ENCODE measurements around the gene PCBP3.

DNA sequence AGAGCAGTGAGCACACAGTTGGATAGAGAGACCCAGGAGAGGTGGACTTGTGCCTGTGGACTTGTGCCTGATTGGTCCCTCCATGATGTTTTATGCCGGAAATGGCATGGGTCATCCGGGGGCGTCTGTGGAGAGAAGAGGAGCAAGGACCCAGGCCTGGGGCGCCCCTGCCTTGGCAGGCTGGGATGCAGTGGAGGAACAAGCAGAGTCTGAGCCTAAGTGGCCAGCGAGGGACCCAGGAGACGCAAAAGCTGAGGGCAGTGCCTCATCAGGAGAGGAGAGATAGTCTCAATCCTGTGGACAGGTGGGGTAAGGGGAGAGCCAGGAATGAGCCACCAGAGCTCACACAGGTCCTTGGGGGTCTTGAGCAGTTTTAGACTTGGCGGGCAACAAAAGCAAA, 146.9 kb downstream of the PCBP3 start:
- TF ChIP-seq CTCF (IDR thresholded peaks at IDR 0.05; ENCODE audit: control extremely low read depth in 1 of 3, insufficient read depth in 1 of 3, low read depth in 1 of 3, low read length in 3 of 3) (no peak), POLR2A (IDR thresholded peaks at IDR 0.05; ENCODE audit: control extremely low read depth in 1 of 2, low read depth in 2 of 2, low read length in 2 of 2) (no peak), JUND (IDR thresholded peaks at IDR 0.05; ENCODE audit: low read length) (no peak), POLR2AphosphoS5 (IDR thresholded peaks at IDR 0.05; ENCODE audit: low read depth, low read length) (no peak), CREB1 (IDR thresholded peaks at IDR 0.05) (no peak), EP300 (IDR thresholded peaks at IDR 0.05; ENCODE audit: borderline replicate concordance in 1 of 2, low read depth in 2 of 2, low read length in 2 of 2) (no peak), NANOG (IDR thresholded peaks at IDR 0.05; ENCODE audit: insufficient read depth, low read depth, low read length, poor library complexity, severe bottlenecking) (no peak), MAFK (IDR thresholded peaks at IDR 0.05; ENCODE audit: low read depth, low read length) (no peak), SRF (IDR thresholded peaks at IDR 0.05; ENCODE audit: low read depth, low read length) (no peak)
- TF ChIP-seq, protein P1, sequence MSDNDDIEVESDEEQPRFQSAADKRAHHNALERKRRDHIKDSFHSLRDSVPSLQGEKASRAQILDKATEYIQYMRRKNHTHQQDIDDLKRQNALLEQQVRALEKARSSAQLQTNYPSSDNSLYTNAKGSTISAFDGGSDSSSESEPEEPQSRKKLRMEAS (IDR thresholded peaks at IDR 0.05), result no peak
